ENCODE results near the gene NAA60. TPM values are rescaled to one million over a fixed set of nuclear protein-coding genes. Genes with fewer than 3 reads are reported as not detected.
A peak's percentile ranks its signal among the peaks of the same experiment; 100 is the strongest.
"Not testable (repeated sequence)": the region's sequence is repeated elsewhere in the genome, so short reads cannot be mapped to it uniquely, and the experiment has no call there.

NAA60 gene
- total RNA-seq, 1 donor from 2014 or later: 58.4 TPM

GRCh38 chr16:3525951-3526350 is 82.5 kb downstream of the NAA60 start:
- no peak overlapping the region for H3K27ac ChIP-seq
- DNase-seq (ENCODE audit: extremely low spot score in 2 of 2): no peak
- no peaks in the 10 kb centered on the region for H3K9me3 ChIP-seq
- TF ChIP-seq CTCF (IDR thresholded peaks at IDR 0.05) (no peak), POLR2A (IDR thresholded peaks at IDR 0.05) (no peak), POLR2AphosphoS5 (IDR thresholded peaks at IDR 0.05; ENCODE audit: insufficient read depth in 1 of 2, low read depth in 1 of 2) (no peak)
- no peaks in the 10 kb centered on the region for H3K27me3 ChIP-seq
- intact Hi-C loops (cut with DNase I): loop anchor here (10.0 kb wide), 1 partner anchor 349 kb away; no protein-coding TSS in a partner anchor
- no peak overlapping the region for H3K4me3 ChIP-seq
- H3K36me3 ChIP-seq: peaks cover 4 to 35% of the 10 kb centered on the region in 2 donors
- H3K4me1 ChIP-seq: no peaks in the 10 kb centered on the region

GRCh38 chr16:3527216-3527829 is 83.8 kb downstream of the NAA60 start:
- not testable (repeated sequence) for H3K27ac ChIP-seq; H3K9me3 ChIP-seq; H3K4me1 ChIP-seq; H3K4me3 ChIP-seq; DNase-seq (ENCODE audit: extremely low spot score in 2 of 2); H3K27me3 ChIP-seq
- intact Hi-C loops (cut with DNase I): loop anchor here (10.0 kb wide), 1 partner anchor 347 kb away; no protein-coding TSS in a partner anchor
- TF ChIP-seq CTCF (IDR thresholded peaks at IDR 0.05): peak in 2 of 3 experiments; percentile 27 to 47
- peaks cover 4 to 46% of the 10 kb centered on the region in 2 donors for H3K36me3 ChIP-seq

- Histone ChIP-seq H3K36me3 (peaks cover 4 to 51% of the 10 kb centered on the region in 2 donors), H3K4me3 (no peak overlapping the region), H3K27me3 (no peaks in the 10 kb centered on the region), H3K9me3 (no peaks in the 10 kb centered on the region), H3K4me1 (no peaks in the 10 kb centered on the region), H3K27ac (no peak overlapping the region)
- no peak for TF ChIP-seq CTCF (IDR thresholded peaks at IDR 0.05)
- no peak for TF ChIP-seq POLR2A (IDR thresholded peaks at IDR 0.05)
- TF ChIP-seq POLR2AphosphoS5 (IDR thresholded peaks at IDR 0.05; ENCODE audit: insufficient read depth in 1 of 2, low read depth in 1 of 2): no peak
- intact Hi-C loops (cut with DNase I): loop anchor here (10.0 kb wide), 1 partner anchor 346 kb away; no protein-coding TSS in a partner anchor
- no peak for DNase-seq (ENCODE audit: extremely low spot score in 2 of 2)
Observed at GRCh38 chr16:3528406-3528805, 84.9 kb downstream of the NAA60 start.

GRCh38 chr16:3529175-3529574 is 85.7 kb downstream of the NAA60 start:
- H3K27me3 ChIP-seq: no peaks in the 10 kb centered on the region
- no peak overlapping the region for H3K27ac ChIP-seq
- no peak overlapping the region for H3K4me3 ChIP-seq
- no peak for DNase-seq (ENCODE audit: extremely low spot score in 2 of 2)
- H3K36me3 ChIP-seq: peaks cover 4 to 50% of the 10 kb centered on the region in 2 donors
- TF ChIP-seq POLR2AphosphoS5 (IDR thresholded peaks at IDR 0.05; ENCODE audit: insufficient read depth in 1 of 2, low read depth in 1 of 2): no peak
- no peak for TF ChIP-seq POLR2A (IDR thresholded peaks at IDR 0.05)
- TF ChIP-seq CTCF (IDR thresholded peaks at IDR 0.05): no peak
- no peaks in the 10 kb centered on the region for H3K4me1 ChIP-seq
- no peaks in the 10 kb centered on the region for H3K9me3 ChIP-seq
- intact Hi-C loops (cut with DNase I): loop anchor here (10.0 kb wide), 1 partner anchor 346 kb away; no protein-coding TSS in a partner anchor

DNA sequence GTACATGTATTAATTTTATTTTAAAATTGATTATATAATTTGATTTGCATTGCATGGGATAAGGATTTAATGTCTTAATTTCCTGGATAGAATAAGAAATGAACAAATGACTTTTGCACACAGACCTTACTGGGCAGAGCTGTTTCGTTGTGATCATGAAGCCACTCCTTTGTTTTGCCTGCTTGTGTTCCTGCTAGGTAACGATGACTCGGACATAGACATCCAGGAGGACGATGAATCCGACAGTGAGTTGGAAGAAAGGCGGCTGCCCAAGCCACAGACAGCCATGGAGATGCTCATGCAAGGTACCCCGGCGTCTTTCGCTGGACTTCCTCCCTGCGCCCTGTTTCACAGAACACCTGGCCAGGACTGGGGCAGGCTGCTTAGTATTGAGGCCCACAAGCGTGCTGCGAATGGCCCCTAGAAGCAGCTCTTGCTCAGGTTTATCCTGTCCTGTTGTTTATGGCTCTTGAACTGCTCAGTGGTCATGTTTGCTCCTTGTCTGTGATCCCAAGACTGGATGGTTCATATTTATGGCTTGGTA is 87.0 kb downstream of the NAA60 start:
- intact Hi-C loops (cut with DNase I): no loop called here
- Histone ChIP-seq H3K27me3 (no peaks in the 10 kb centered on the region), H3K4me1 (no peaks in the 10 kb centered on the region), H3K9me3 (no peaks in the 10 kb centered on the region), H3K36me3 (peaks cover 4 to 40% of the 10 kb centered on the region in 2 donors), H3K4me3 (no peak overlapping the region), H3K27ac (no peak overlapping the region)
- TF ChIP-seq POLR2A (IDR thresholded peaks at IDR 0.05): no peak
- TF ChIP-seq CTCF (IDR thresholded peaks at IDR 0.05): no peak
- no peak for TF ChIP-seq POLR2AphosphoS5 (IDR thresholded peaks at IDR 0.05; ENCODE audit: insufficient read depth in 1 of 2, low read depth in 1 of 2)
- no peak for DNase-seq (ENCODE audit: extremely low spot score in 2 of 2)

Measured in vagina (tissue), 2 donors.